Neural cell (in vitro differentiated cells): ENCODE data around the gene TXLNA. TPM values are rescaled to one million over a fixed set of nuclear protein-coding genes. Genes with fewer than 3 reads are reported as not detected.

Source experiments
- H2AFZ ChIP-seq: fragments of 200-600, 300-800 bp; sonication (generic), shearing (Covaris generic); 2 replicates; pipeline ENCODE4 v1.6.0; 2014; ENCODE audit warnings: low read depth, mild to moderate bottlenecking, antibody characterized with exemption, low read length, moderate library complexity
- H3F3A ChIP-seq: fragments of 200-600 bp; shearing (Covaris generic); 2 replicates; pipeline ENCODE4 v1.6.1; 2016; ENCODE audit warnings: mild to moderate bottlenecking, moderate library complexity, mixed read lengths, antibody characterized with exemption, low read length; ENCODE audit not compliant: insufficient read depth, poor library complexity, severe bottlenecking
- H3K27ac ChIP-seq: fragments of 200-600, 300-800 bp; sonication (generic), shearing (Covaris generic); 2 replicates; pipeline ENCODE4 v1.5.1; 2014; ENCODE audit warnings: mild to moderate bottlenecking, low read length, moderate library complexity
- H3K27me3 ChIP-seq: fragments of 300-800, 200-600 bp; sonication (generic), shearing (Covaris generic); 2 replicates; pipeline ENCODE4 v1.6.0; 2014; ENCODE audit warnings: mild to moderate bottlenecking, low read depth, low read length, moderate library complexity; ENCODE audit not compliant: insufficient read depth
- H3K36me3 ChIP-seq: fragments of 300-800, 200-600 bp; sonication (generic), shearing (Covaris generic); 2 replicates; pipeline ENCODE4 v1.5.1; 2014; ENCODE audit warnings: mild to moderate bottlenecking, antibody characterized with exemption, low read length, moderate library complexity; ENCODE audit not compliant: insufficient read depth
- H3K4me2 ChIP-seq: fragments of 300-800, 200-600 bp; sonication (generic), shearing (Covaris generic); 2 replicates; pipeline ENCODE4 v1.6.0; 2014; ENCODE audit warnings: mild to moderate bottlenecking, low read length
- H3K4me3 ChIP-seq: fragments of 300-800, 200-600 bp; sonication (generic), shearing (Covaris generic); 2 replicates; pipeline ENCODE4 v1.5.1; 2014; ENCODE audit warnings: mild to moderate bottlenecking, low read length, moderate library complexity
- H3K79me2 ChIP-seq: fragments of 200-600 bp; shearing (Covaris generic); replicated peaks from 2 replicates; pipeline ENCODE4 v1.6.0; 2014; ENCODE audit warnings: mild to moderate bottlenecking, low read length, moderate library complexity; ENCODE audit not compliant: insufficient read depth
- H3K9ac ChIP-seq: fragments of 300-800, 200-600 bp; sonication (generic), shearing (Covaris generic); 2 replicates; pipeline ENCODE4 v1.6.1; 2016; ENCODE audit warnings: mild to moderate bottlenecking, low read length, mixed read lengths
- H3K9me2 ChIP-seq: fragments of 200-600 bp; shearing (Covaris generic); 2 replicates; pipeline ENCODE4 v1.6.1; 2016; ENCODE audit warnings: mild to moderate bottlenecking, low read length, mixed read lengths; ENCODE audit not compliant: insufficient read depth
- H3K9me3 ChIP-seq: fragments of 200-600, 300-800 bp; sonication (generic), shearing (Covaris generic); 2 replicates; pipeline ENCODE4 v1.6.1; 2016; ENCODE audit warnings: mild to moderate bottlenecking, mixed run types, low read length, moderate library complexity, mixed read lengths
- H4K20me1 ChIP-seq: fragments of 200-600 bp; shearing (Covaris generic); 2 replicates; pipeline ENCODE4 v1.6.1; 2016; ENCODE audit warnings: mild to moderate bottlenecking, mixed run types; ENCODE audit not compliant: insufficient read depth
- SMC3 ChIP-seq: fragments of 450-650 bp; conservative IDR thresholded peaks from 2 replicates; pipeline ENCODE4 v1.6.1; 2014; ENCODE audit warnings: antibody characterized with exemption, mild to moderate bottlenecking, moderate library complexity; ENCODE audit not compliant: poor library complexity
- polyA plus RNA-seq: library from polyadenylated mRNA; depleted of rRNA; stranded (reverse); fragments of >200 nt; gene quantifications from 2 replicates; pipeline ENCODE4 v1.2.3, GENCODE V29; 2014

TXLNA gene
- polyA plus RNA-seq, 1 donor from 2014 or later: 34.5 TPM

DNA sequence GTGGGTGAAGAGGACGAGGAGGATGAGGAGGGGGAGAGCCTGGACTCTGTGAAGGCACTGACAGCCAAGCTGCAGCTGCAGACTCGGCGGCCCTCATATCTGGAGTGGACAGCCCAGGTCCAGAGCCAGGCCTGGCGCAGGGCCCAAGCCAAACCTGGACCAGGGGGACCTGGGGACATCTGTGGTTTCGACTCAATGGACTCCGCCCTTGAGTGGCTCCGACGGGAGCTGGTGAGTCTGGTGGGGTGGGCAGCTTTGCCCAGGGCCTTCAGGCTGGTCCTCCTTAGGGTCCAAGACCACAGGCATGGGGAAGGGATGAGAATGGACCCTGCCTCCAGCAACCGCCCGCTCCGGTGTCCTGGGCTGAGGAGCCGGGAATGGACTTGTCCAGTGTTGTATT lies 68.0 kb downstream of the TXLNA start:
- no peak overlapping the region for H2AFZ ChIP-seq
- no peaks in the 10 kb centered on the region for H4K20me1 ChIP-seq
- H3F3A ChIP-seq: no peaks in the 10 kb centered on the region
- H3K9me2 ChIP-seq: no peaks in the 10 kb centered on the region
- no peak overlapping the region for H3K4me2 ChIP-seq
- no peaks in the 10 kb centered on the region for H3K27me3 ChIP-seq
- H3K27ac ChIP-seq: no peak overlapping the region
- H3K79me2 ChIP-seq: no peaks in the 10 kb centered on the region
- no peak overlapping the region for H3K9ac ChIP-seq
- no peak for TF ChIP-seq SMC3
- no peak overlapping the region for H3K4me3 ChIP-seq
- no peaks in the 10 kb centered on the region for H3K9me3 ChIP-seq
- no peaks in the 10 kb centered on the region for H3K36me3 ChIP-seq

Other genes starting within 250 kb of the TXLNA start
- gene PTP4A2, start 241.3 kb upstream of the TXLNA start, polyA plus RNA-seq: 177 and 250 TPM in 2 replicates
- 210 and 214 TPM in 2 replicates for gene KHDRBS1, start 165.8 kb upstream of the TXLNA start, polyA plus RNA-seq
- gene TMEM39B, start 106.7 kb upstream of the TXLNA start, polyA plus RNA-seq: 18.1 and 21.1 TPM in 2 replicates
- gene KPNA6, start 71.6 kb upstream of the TXLNA start, polyA plus RNA-seq: 15.7 and 17.3 TPM in 2 replicates
- gene CCDC28B, start 20.9 kb downstream of the TXLNA start, polyA plus RNA-seq: 176 and 186 TPM in 2 replicates
- 5.6 and 7.5 TPM in 2 replicates for gene IQCC, start 26.0 kb downstream of the TXLNA start, polyA plus RNA-seq
- not detected in 2 replicates for gene DCDC2B, start 29.4 kb downstream of the TXLNA start, polyA plus RNA-seq
- gene TMEM234, start 42.7 kb downstream of the TXLNA start, polyA plus RNA-seq: 24.4 and 30.2 TPM in 2 replicates
- 158 and 174 TPM in 2 replicates for gene EIF3I, start 42.7 kb downstream of the TXLNA start, polyA plus RNA-seq
- not detected in 2 replicates for gene FAM167B, start 67.5 kb downstream of the TXLNA start, polyA plus RNA-seq
- gene LCK, start 71.6 kb downstream of the TXLNA start, polyA plus RNA-seq: not detected in 2 replicates
- gene HDAC1, start 112.4 kb downstream of the TXLNA start, polyA plus RNA-seq: 60.8 and 68.6 TPM in 2 replicates
- gene MARCKSL1, start 156.6 kb downstream of the TXLNA start, polyA plus RNA-seq: 694 and 739 TPM in 2 replicates
- 6.1 and 11.7 TPM in 2 replicates for gene FAM229A, start 182.8 kb downstream of the TXLNA start, polyA plus RNA-seq
- not detected in 2 replicates for gene TSSK3, start 182.9 kb downstream of the TXLNA start, polyA plus RNA-seq
- gene BSDC1, start 214.8 kb downstream of the TXLNA start, polyA plus RNA-seq: 158 and 189 TPM in 2 replicates